HepG2 (cell line): ENCODE measurements around the gene NUP107. TPM values are rescaled to one million over a fixed set of nuclear protein-coding genes. Genes with fewer than 3 reads are reported as not detected.
A peak's percentile ranks its signal among the peaks of the same experiment; 100 is the strongest.

Experiments
- CREB1 ChIP-seq, 2 experiments: fragments of 450-650 bp in 1 of 2; IDR thresholded peaks; 2 replicates each; pipeline ENCODE4 v1.6.1; 2016 to 2017; ENCODE audit warnings: control low read depth in 1 of 2, mild to moderate bottlenecking in 1 of 2, missing compliant biosample characterization in 1 of 2, missing genetic modification characterization in 1 of 2
- CREM ChIP-seq, 2 experiments: sonication (generic) in 1 of 2; formaldehyde crosslinking in 1 of 2; IDR thresholded peaks; 2 replicates each; pipeline versions ENCODE4 v1.4.0 to v1.6.1; 2016 to 2020; ENCODE audit warnings: antibody characterized with exemption in 1 of 2, mild to moderate bottlenecking in 1 of 2, missing genetic modification reagents in 1 of 2
- GATAD2A ChIP-seq: IDR thresholded peaks from 2 replicates; pipeline ENCODE4 v1.6.1; 2016
- HNF4A ChIP-seq: sonication (generic); formaldehyde crosslinking; IDR thresholded peaks from 2 replicates; pipeline ENCODE4 v1.4.0; 2020; ENCODE audit warnings: missing genetic modification reagents
- JUNB ChIP-seq: sonication (generic); formaldehyde crosslinking; IDR thresholded peaks from 2 replicates; pipeline ENCODE4 v1.8.0; 2022; ENCODE audit warnings: missing genetic modification reagents, mild to moderate bottlenecking, borderline replicate concordance
- KDM5A ChIP-seq: fragments of 200-600 bp; sonication (generic); IDR thresholded peaks from 2 replicates; pipeline ENCODE4 v1.7.0; 2018; ENCODE audit warnings: antibody characterized with exemption, mild to moderate bottlenecking, low read length, borderline replicate concordance
- MXI1 ChIP-seq: IDR thresholded peaks from 3 replicates; pipeline ENCODE4 v1.6.1; 2012; ENCODE audit warnings: low read depth, low read length, inconsistent platforms, borderline replicate concordance
- PTBP1 ChIP-seq: fragments of 200-400 bp; formaldehyde crosslinking; IDR thresholded peaks from 2 replicates; pipeline ENCODE4 v1.6.1; 2018; ENCODE audit warnings: low read length, low read depth; ENCODE audit not compliant: poor library complexity, severe bottlenecking
- ZC3H13 ChIP-seq: sonication (generic); formaldehyde crosslinking; IDR thresholded peaks from 2 replicates; pipeline ENCODE4 v1.8.1; 2023; ENCODE audit warnings: mild to moderate bottlenecking, missing genetic modification reagents, moderate library complexity
- ZNF558 ChIP-seq: sonication (generic); formaldehyde crosslinking; IDR thresholded peaks from 2 replicates; pipeline ENCODE4 v1.9.0; 2022; ENCODE audit warnings: mild to moderate bottlenecking, missing genetic modification reagents, borderline replicate concordance
- polyA plus RNA-seq, 8 experiments: library from polyadenylated mRNA; depleted of rRNA in 3 of 8; stranded (reverse) in 7 of 8; unstranded in 1 of 8; fragments of >200 nt; fragmentation: Illumina TruSeq in 4 of 8; extraction: Trizol in 4 of 8; gene quantifications; 2 replicates each; pipeline versions ENCODE4 v1.2.1 to v1.2.3, GENCODE V29; 2011 to 2016; ENCODE audit warnings: low read depth in 4 of 8, missing spikeins in 1 of 8, mixed read lengths in 1 of 8; ENCODE audit not compliant: insufficient read depth in 1 of 8
- total RNA-seq, 5 experiments: library from RNA; depleted of rRNA; stranded (reverse); fragments of >200 nt; fragmentation: Illumina TruSeq; extraction: Trizol; gene quantifications; 2 replicates each; pipeline ENCODE4 v1.2.3, GENCODE V29; 2016; ENCODE audit warnings: low read depth in 1 of 5
- TF ChIP-seq, protein P1 (sequence below): IDR thresholded peaks from 2 replicates; pipeline ENCODE4 v1.6.1; 2016; ENCODE audit warnings: mild to moderate bottlenecking
- TF ChIP-seq, protein P2 (sequence below): sonication (generic); formaldehyde crosslinking; IDR thresholded peaks from 2 replicates; pipeline ENCODE4 v1.5.0; 2020; ENCODE audit warnings: mild to moderate bottlenecking, missing genetic modification reagents, borderline replicate concordance
- TF ChIP-seq, protein P3 (sequence below): IDR thresholded peaks from 2 replicates; pipeline ENCODE4 v1.6.1; 2016
- TF ChIP-seq, protein P4 (sequence below): sonication (generic); formaldehyde crosslinking; conservative IDR thresholded peaks from 2 replicates; pipeline ENCODE4 v1.4.0; 2020; ENCODE audit warnings: missing genetic modification reagents
- TF ChIP-seq, protein P5 (sequence below): sonication (generic); formaldehyde crosslinking; IDR thresholded peaks from 2 replicates; pipeline ENCODE4 v1.8.1; 2023; ENCODE audit warnings: mild to moderate bottlenecking, moderate library complexity, missing genetic modification reagents
- TF ChIP-seq, protein P6 (sequence below): sonication (generic); IDR thresholded peaks from 2 replicates; pipeline ENCODE4 v1.6.1; 2016; ENCODE audit warnings: low read depth, borderline replicate concordance

NUP107 gene
- total and polyA plus RNA-seq, 2 of the 13 experiments (the other 11 are each of a cell fraction or from before 2014, with no cell fraction given) = 54.7 to 100 TPM

DNA sequence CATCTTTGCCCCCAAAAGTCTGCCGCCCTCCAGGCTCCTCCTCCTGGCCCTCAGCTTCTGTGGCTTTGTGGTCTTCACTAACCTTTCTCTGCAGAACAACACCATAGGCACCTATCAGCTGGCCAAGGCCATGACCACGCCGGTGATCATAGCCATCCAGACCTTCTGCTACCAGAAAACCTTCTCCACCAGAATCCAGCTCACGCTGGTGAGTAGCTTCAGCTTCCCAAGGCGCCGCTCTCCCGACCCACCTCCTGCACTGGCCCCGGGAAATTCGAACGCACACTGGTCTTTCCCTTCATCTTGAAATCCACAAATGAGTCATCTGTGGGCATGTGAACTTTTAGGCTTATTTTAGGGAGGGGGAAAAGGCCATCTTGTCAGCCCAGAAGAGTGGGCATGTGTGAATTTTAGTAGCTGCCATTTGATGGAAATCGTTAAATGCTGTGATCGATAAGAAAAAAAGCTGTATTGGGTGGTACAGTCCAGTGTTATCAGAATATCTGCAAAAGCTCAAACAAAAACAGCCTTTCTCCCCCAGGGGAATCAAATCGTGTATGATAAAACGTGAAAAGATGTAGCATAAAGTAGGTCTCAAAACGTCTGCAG, 59.9 kb downstream of the NUP107 start (continued):
- TF ChIP-seq, protein P1, sequence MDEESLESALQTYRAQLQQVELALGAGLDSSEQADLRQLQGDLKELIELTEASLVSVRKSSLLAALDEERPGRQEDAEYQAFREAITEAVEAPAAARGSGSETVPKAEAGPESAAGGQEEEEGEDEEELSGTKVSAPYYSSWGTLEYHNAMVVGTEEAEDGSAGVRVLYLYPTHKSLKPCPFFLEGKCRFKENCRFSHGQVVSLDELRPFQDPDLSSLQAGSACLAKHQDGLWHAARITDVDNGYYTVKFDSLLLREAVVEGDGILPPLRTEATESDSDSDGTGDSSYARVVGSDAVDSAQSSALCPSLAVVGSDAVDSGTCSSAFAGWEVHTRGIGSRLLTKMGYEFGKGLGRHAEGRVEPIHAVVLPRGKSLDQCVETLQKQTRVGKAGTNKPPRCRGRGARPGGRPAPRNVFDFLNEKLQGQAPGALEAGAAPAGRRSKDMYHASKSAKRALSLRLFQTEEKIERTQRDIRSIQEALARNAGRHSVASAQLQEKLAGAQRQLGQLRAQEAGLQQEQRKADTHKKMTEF (CRISPR knock-in tag) = no peak
- TF ChIP-seq, protein P2, sequence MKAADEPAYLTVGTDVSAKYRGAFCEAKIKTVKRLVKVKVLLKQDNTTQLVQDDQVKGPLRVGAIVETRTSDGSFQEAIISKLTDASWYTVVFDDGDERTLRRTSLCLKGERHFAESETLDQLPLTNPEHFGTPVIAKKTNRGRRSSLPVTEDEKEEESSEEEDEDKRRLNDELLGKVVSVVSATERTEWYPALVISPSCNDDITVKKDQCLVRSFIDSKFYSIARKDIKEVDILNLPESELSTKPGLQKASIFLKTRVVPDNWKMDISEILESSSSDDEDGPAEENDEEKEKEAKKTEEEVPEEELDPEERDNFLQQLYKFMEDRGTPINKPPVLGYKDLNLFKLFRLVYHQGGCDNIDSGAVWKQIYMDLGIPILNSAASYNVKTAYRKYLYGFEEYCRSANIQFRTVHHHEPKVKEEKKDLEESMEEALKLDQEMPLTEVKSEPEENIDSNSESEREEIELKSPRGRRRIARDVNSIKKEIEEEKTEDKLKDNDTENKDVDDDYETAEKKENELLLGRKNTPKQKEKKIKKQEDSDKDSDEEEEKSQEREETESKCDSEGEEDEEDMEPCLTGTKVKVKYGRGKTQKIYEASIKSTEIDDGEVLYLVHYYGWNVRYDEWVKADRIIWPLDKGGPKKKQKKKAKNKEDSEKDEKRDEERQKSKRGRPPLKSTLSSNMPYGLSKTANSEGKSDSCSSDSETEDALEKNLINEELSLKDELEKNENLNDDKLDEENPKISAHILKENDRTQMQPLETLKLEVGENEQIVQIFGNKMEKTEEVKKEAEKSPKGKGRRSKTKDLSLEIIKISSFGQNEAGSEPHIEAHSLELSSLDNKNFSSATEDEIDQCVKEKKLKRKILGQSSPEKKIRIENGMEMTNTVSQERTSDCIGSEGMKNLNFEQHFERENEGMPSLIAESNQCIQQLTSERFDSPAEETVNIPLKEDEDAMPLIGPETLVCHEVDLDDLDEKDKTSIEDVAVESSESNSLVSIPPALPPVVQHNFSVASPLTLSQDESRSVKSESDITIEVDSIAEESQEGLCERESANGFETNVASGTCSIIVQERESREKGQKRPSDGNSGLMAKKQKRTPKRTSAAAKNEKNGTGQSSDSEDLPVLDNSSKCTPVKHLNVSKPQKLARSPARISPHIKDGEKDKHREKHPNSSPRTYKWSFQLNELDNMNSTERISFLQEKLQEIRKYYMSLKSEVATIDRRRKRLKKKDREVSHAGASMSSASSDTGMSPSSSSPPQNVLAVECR (CRISPR knock-in tag) = peak; percentile 69
- TF ChIP-seq HNF4A = 0 out of 2 replicates have a peak, but pooled peaks have one; percentile 8
- TF ChIP-seq, protein P3, sequence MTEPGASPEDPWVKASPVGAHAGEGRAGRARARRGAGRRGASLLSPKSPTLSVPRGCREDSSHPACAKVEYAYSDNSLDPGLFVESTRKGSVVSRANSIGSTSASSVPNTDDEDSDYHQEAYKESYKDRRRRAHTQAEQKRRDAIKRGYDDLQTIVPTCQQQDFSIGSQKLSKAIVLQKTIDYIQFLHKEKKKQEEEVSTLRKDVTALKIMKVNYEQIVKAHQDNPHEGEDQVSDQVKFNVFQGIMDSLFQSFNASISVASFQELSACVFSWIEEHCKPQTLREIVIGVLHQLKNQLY (CRISPR knock-in tag) = 0 out of 2 replicates have a peak, but pooled peaks have one; percentile 2
- TF ChIP-seq, protein P4, sequence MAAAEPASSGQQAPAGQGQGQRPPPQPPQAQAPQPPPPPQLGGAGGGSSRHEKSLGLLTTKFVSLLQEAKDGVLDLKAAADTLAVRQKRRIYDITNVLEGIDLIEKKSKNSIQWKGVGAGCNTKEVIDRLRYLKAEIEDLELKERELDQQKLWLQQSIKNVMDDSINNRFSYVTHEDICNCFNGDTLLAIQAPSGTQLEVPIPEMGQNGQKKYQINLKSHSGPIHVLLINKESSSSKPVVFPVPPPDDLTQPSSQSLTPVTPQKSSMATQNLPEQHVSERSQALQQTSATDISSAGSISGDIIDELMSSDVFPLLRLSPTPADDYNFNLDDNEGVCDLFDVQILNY = peak; percentile 93
- peak; percentile 16; the same call in 1 of the 2 replicates for TF ChIP-seq CREM (IDR thresholded peaks at IDR 0.05)
- TF ChIP-seq CREM (CRISPR knock-in tag; IDR thresholded peaks at IDR 0.05) = no peak
- TF ChIP-seq, protein P5, sequence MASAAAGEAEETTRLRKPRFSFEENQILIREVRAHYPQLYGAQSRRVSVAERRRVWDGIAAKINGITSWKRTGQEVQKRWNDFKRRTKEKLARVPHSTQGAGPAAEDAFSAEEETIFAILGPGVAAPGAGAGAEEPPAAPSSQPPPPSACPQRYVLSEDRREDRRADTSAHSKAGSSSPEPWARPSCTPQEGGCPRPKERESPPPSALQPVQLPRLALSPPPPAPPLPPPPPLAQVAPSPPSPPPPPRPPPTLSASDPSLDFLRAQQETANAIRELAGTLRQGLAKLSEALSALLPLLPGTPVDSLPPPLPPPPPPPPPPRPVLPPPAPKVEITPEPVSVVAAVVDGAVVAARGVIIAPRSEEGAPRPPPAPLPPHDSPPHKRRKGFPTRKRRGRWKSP (CRISPR knock-in tag) = 0 out of 2 replicates have a peak, but pooled peaks have one; percentile 24
- 0 out of 2 replicates have a peak, but pooled peaks have one; percentile 21 for TF ChIP-seq GATAD2A (CRISPR knock-in tag)
- 0 out of 2 replicates have a peak, but pooled peaks have one; percentile 23 for TF ChIP-seq ZNF558 (CRISPR knock-in tag)
- peak; percentile 80; the same call in 1 of the 3 replicates for TF ChIP-seq MXI1
- TF ChIP-seq PTBP1 = no peak
- TF ChIP-seq, protein P6, sequence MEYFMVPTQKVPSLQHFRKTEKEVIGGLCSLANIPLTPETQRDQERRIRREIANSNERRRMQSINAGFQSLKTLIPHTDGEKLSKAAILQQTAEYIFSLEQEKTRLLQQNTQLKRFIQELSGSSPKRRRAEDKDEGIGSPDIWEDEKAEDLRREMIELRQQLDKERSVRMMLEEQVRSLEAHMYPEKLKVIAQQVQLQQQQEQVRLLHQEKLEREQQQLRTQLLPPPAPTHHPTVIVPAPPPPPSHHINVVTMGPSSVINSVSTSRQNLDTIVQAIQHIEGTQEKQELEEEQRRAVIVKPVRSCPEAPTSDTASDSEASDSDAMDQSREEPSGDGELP = peak; percentile 64; the same call in 1 of the 2 replicates
- peak; percentile 35; the same call in 1 of the 2 replicates for TF ChIP-seq JUNB
- TF ChIP-seq ZC3H13 (CRISPR knock-in tag) = 0 out of 2 replicates have a peak, but pooled peaks have one; percentile 36
- no peak for TF ChIP-seq CREB1 (IDR thresholded peaks at IDR 0.05)
- TF ChIP-seq CREB1 (CRISPR knock-in tag; IDR thresholded peaks at IDR 0.05) = peak; percentile 28; the same call in 1 of the 2 replicates
- peak; percentile 53; the same call in 1 of the 2 replicates for TF ChIP-seq KDM5A
